IMR-90 (cell line): ENCODE data around the gene FBXO34. TPM values are rescaled to one million over a fixed set of nuclear protein-coding genes. Genes with fewer than 3 reads are reported as not detected.
A peak's percentile ranks its signal among the peaks of the same experiment; 100 is the strongest.

Experiments used
- ATAC-seq: fragments of 200-7000 bp; cut with Tn5 transposase; 2 replicates; pipeline ENCODE4 v1.9.1; 2020; ENCODE audit warnings: low read depth, mild to moderate bottlenecking, moderate library complexity
- BruUV-seq: library from RNA; stranded (reverse); fragments of 400-500 nt; replicated peaks from 2 replicates; lab custom pipeline; 2021; lab: Mats Ljungman, UMichigan
- CTCF ChIA-PET: fragments of 300-600 bp; formaldehyde crosslinking; extraction: SDS; loops from one replicate; lab custom pipeline; 2021; ENCODE audit warnings: antibody characterized with exemption; lab: Yijun Ruan, JAX
- POLR2A ChIA-PET: fragments of 300-600 bp; sonication (Branson Sonifier 250); formaldehyde crosslinking; loops from one replicate; lab custom pipeline; 2022; ENCODE audit warnings: antibody characterized with exemption; ENCODE audit not compliant: unreplicated experiment; lab: Charles Lee
- DNase-seq: peaks from one replicate; pipeline ENCODE4 v3.0.0; 2013
- H2AFZ ChIP-seq: replicated peaks from 2 replicates; pipeline ENCODE3; 2013; ENCODE audit warnings: low read length, mild to moderate bottlenecking; ENCODE audit not compliant: poor library complexity
- H2AK5ac ChIP-seq: 2 replicates; pipeline ENCODE4 v1.6.1; 2013; ENCODE audit warnings: low read depth, low read length, inconsistent platforms
- H2AK9ac ChIP-seq: replicated peaks from 2 replicates; pipeline ENCODE3; 2013; ENCODE audit warnings: mild to moderate bottlenecking, low read depth, low read length, moderate library complexity; ENCODE audit not compliant: poor library complexity
- H2BK120ac ChIP-seq: 2 replicates; pipeline ENCODE4 v1.6.1; 2013; ENCODE audit warnings: low read depth, low read length, inconsistent platforms
- H2BK15ac ChIP-seq: 3 replicates; pipeline ENCODE4 v1.6.1; 2013; ENCODE audit warnings: low read depth, low read length, inconsistent platforms
- H2BK20ac ChIP-seq: 2 replicates; pipeline ENCODE4 v1.6.1; 2013; ENCODE audit warnings: low read depth, mild to moderate bottlenecking, inconsistent platforms, low read length, moderate library complexity
- H2BK5ac ChIP-seq: 2 replicates; pipeline ENCODE4 v1.6.1; 2013; ENCODE audit warnings: mild to moderate bottlenecking, low read depth, low read length, inconsistent platforms; ENCODE audit not compliant: poor library complexity, severe bottlenecking
- H3K14ac ChIP-seq: replicated peaks from 2 replicates; pipeline ENCODE4 v1.6.1; 2013; ENCODE audit warnings: low read depth, low read length, inconsistent platforms
- H3K18ac ChIP-seq: 2 replicates; pipeline ENCODE4 v1.6.1; 2013; ENCODE audit warnings: low read depth, low read length, control low read depth
- H3K23ac ChIP-seq: 2 replicates; pipeline ENCODE4 v1.6.1; 2013; ENCODE audit warnings: low read depth, low read length, inconsistent platforms
- H3K27ac ChIP-seq: 2 replicates; pipeline ENCODE4 v1.5.1; 2013; ENCODE audit warnings: mild to moderate bottlenecking, control low read depth, low read length; ENCODE audit not compliant: insufficient read depth
- H3K27me3 ChIP-seq: 2 replicates; pipeline ENCODE4 v1.6.1; 2013; ENCODE audit warnings: low read length; ENCODE audit not compliant: control insufficient read depth, insufficient read depth
- H3K36me3 ChIP-seq: 2 replicates; pipeline ENCODE4 v1.6.1; 2013; ENCODE audit warnings: low read length, mixed read lengths; ENCODE audit not compliant: control insufficient read depth, insufficient read depth
- H3K4ac ChIP-seq: 2 replicates; pipeline ENCODE4 v1.6.1; 2013; ENCODE audit warnings: low read depth, low read length, inconsistent platforms
- H3K4me1 ChIP-seq: 2 replicates; pipeline ENCODE4 v1.6.1; 2013; ENCODE audit warnings: low read length, mixed read lengths; ENCODE audit not compliant: control insufficient read depth, insufficient read depth
- H3K4me2 ChIP-seq: 2 replicates; pipeline ENCODE4 v1.6.1; 2013; ENCODE audit warnings: low read depth, mild to moderate bottlenecking, control low read depth, low read length, moderate library complexity
- H3K4me3 ChIP-seq: 2 replicates; pipeline ENCODE4 v1.5.1; 2013; ENCODE audit warnings: low read depth, mild to moderate bottlenecking, control low read depth, low read length, moderate library complexity; ENCODE audit not compliant: insufficient read depth
- H3K56ac ChIP-seq: 2 replicates; pipeline ENCODE4 v1.6.1; 2013; ENCODE audit warnings: low read length, inconsistent platforms; ENCODE audit not compliant: insufficient read depth; ENCODE audit errors: extremely low read depth
- H3K79me1 ChIP-seq, 2 experiments: 2 replicates each; pipeline ENCODE4 v1.6.1; 2013; ENCODE audit warnings: low read length in 2 of 2, inconsistent platforms in 1 of 2, low read depth in 1 of 2
- H3K9ac ChIP-seq: 2 replicates; pipeline ENCODE4 v1.6.1; 2013; ENCODE audit warnings: low read depth, low read length, control low read depth
- H3K9me1 ChIP-seq: 2 replicates; pipeline ENCODE4 v1.6.1; 2013; ENCODE audit warnings: low read length, inconsistent platforms; ENCODE audit not compliant: insufficient read depth
- H3K9me3 ChIP-seq: 2 replicates; pipeline ENCODE4 v1.6.1; 2013; ENCODE audit warnings: low read length; ENCODE audit not compliant: control insufficient read depth, insufficient read depth
- H4K20me1 ChIP-seq: 2 replicates; pipeline ENCODE4 v1.6.1; 2013; ENCODE audit warnings: low read length, inconsistent platforms; ENCODE audit not compliant: insufficient read depth
- H4K5ac ChIP-seq: 2 replicates; pipeline ENCODE4 v1.6.1; 2013; ENCODE audit warnings: mild to moderate bottlenecking, low read depth, low read length, control low read depth
- H4K8ac ChIP-seq, 2 experiments: 2 replicates each; pipeline ENCODE4 v1.6.1; 2013; ENCODE audit warnings: low read depth in 2 of 2, low read length in 2 of 2, control low read depth in 1 of 2, inconsistent platforms in 1 of 2
- H4K91ac ChIP-seq: 2 replicates; pipeline ENCODE4 v1.6.1; 2013; ENCODE audit warnings: low read depth, low read length, inconsistent platforms; ENCODE audit not compliant: insufficient read depth
- BHLHE40 ChIP-seq: fragments of 150-350 bp; IDR thresholded peaks from 2 replicates; pipeline ENCODE4 v1.6.1; 2016; ENCODE audit warnings: mild to moderate bottlenecking, low read depth, low read length
- CEBPB ChIP-seq: IDR thresholded peaks from 2 replicates; pipeline ENCODE4 v1.6.1; 2012; ENCODE audit warnings: low read depth, low read length, improper control_type of control experiment
- CHD1 ChIP-seq: IDR thresholded peaks from 2 replicates; pipeline ENCODE4 v1.6.1; 2012; ENCODE audit warnings: low read depth, low read length, improper control_type of control experiment
- CTCF ChIP-seq: conservative IDR thresholded peaks from 2 replicates; pipeline ENCODE4 v1.5.1; 2012; ENCODE audit warnings: mild to moderate bottlenecking, low read depth, low read length, improper control_type of control experiment
- ELK1 ChIP-seq: fragments of 150-350 bp; IDR thresholded peaks from 2 replicates; pipeline ENCODE4 v1.6.1; 2016; ENCODE audit warnings: low read depth, mild to moderate bottlenecking, low read length, moderate library complexity, borderline replicate concordance
- FOS ChIP-seq: fragments of 150-350 bp; IDR thresholded peaks from 2 replicates; pipeline ENCODE4 v1.6.1; 2016; ENCODE audit warnings: low read depth, low read length
- MAFK ChIP-seq: IDR thresholded peaks from 2 replicates; pipeline ENCODE4 v1.6.1; 2012; ENCODE audit warnings: low read depth, low read length, improper control_type of control experiment
- MAZ ChIP-seq: IDR thresholded peaks from 2 replicates; pipeline ENCODE4 v1.6.1; 2012; ENCODE audit warnings: low read depth, mild to moderate bottlenecking, low read length, improper control_type of control experiment, moderate library complexity, borderline replicate concordance
- MXI1 ChIP-seq: IDR thresholded peaks from 2 replicates; pipeline ENCODE4 v1.6.1; 2012; ENCODE audit warnings: low read depth, mild to moderate bottlenecking, low read length, moderate library complexity, borderline replicate concordance
- NFE2L2 ChIP-seq: fragments of 150-350 bp; IDR thresholded peaks from 2 replicates; pipeline ENCODE4 v1.6.1; 2016; ENCODE audit warnings: low read depth, mild to moderate bottlenecking, low read length
- POLR2A ChIP-seq: IDR thresholded peaks from 2 replicates; pipeline ENCODE4 v1.6.1; 2012; ENCODE audit warnings: mild to moderate bottlenecking, low read depth, low read length
- RAD21 ChIP-seq: IDR thresholded peaks from 2 replicates; pipeline ENCODE4 v1.6.1; 2012; ENCODE audit warnings: low read length, improper control_type of control experiment
- RCOR1 ChIP-seq: IDR thresholded peaks from 2 replicates; pipeline ENCODE4 v1.6.1; 2012; ENCODE audit warnings: mild to moderate bottlenecking, low read length, improper control_type of control experiment; ENCODE audit not compliant: insufficient replicate concordance
- RFX5 ChIP-seq: IDR thresholded peaks from 2 replicates; pipeline ENCODE4 v1.8.0; 2012; ENCODE audit warnings: low read depth, mild to moderate bottlenecking, low read length, moderate library complexity
- SMC3 ChIP-seq: fragments of 150-350 bp; IDR thresholded peaks from 2 replicates; pipeline ENCODE4 v1.6.1; 2016; ENCODE audit warnings: low read depth, mild to moderate bottlenecking, antibody characterized with exemption, low read length, moderate library complexity
- USF2 ChIP-seq: fragments of 150-350 bp; IDR thresholded peaks from 2 replicates; pipeline ENCODE4 v1.6.1; 2017; ENCODE audit warnings: mild to moderate bottlenecking, antibody characterized with exemption, low read length, low read depth
- WGBS, 2 experiments: methylation state at CpG; one replicate each; pipeline versions ENCODE4 v1.1.5 to v1.1.7; 2013; ENCODE audit warnings: missing lambda C conversion rate in 2 of 2; ENCODE audit not compliant: insufficient read length in 1 of 2; ENCODE audit errors: extremely low coverage in 2 of 2; 5-methylcytosine and 5-hydroxymethylcytosine counted together
- dilution Hi-C: fragments of 300-500 bp; cut with HindIII; formaldehyde crosslinking; loops from one replicate; pipeline ENCODE4 v1.14.3; 2018; ENCODE audit warnings: low sequenced_read_pairs; ENCODE audit not compliant: unreplicated experiment
- in situ Hi-C: fragments of 300-500 bp; cut with MboI; formaldehyde crosslinking; loops from 3 replicates; pipeline ENCODE4 v1.14.3; 2019; ENCODE audit warnings: low sequenced_read_pairs, inconsistent platforms, mixed read lengths
- intact Hi-C: fragments of 100-400 bp; cut with micrococcal nuclease; formaldehyde crosslinking; loops from 2 replicates; pipeline ENCODE4 v1.10.0; 2022
- polyA plus RNA-seq, 3 experiments: library from polyadenylated mRNA; depleted of rRNA; stranded (reverse); fragments of >200 nt; gene quantifications; 2 replicates each; pipeline ENCODE4 v1.2.3, GENCODE V29; 2012; ENCODE audit warnings: low replicate concordance in 1 of 3
- total RNA-seq: library from RNA; depleted of rRNA; stranded (reverse); fragments of >200 nt; gene quantifications from 2 replicates; pipeline ENCODE4 v1.2.3, GENCODE V29; 2012

Gene FBXO34
- total and polyA plus RNA-seq, 2 of the 4 experiments (the other 2 are of a cell fraction): 15.4 to 35.1 TPM

- POLR2A ChIA-PET: no interaction called here
- peaks cover 0 to 13% of the 10 kb centered on the region in 2 experiments; a peak in 3 of 4 replicates for H3K79me1 ChIP-seq
- TF ChIP-seq FOS (no peak; the same call in 1 of the 2 replicates), MAFK (no peak), SMC3 (no peak), CHD1 (no peak), RAD21 (no peak), ELK1 (no peak), CTCF (no peak), MXI1 (no peak), POLR2A (no peak), USF2 (no peak), RCOR1 (no peak), CEBPB (no peak), BHLHE40 (no peak), RFX5 (no peak), MAZ (no peak), NFE2L2 (no peak)
- no peak overlapping the region for H3K4me3 ChIP-seq
- no peak overlapping the region for H3K4ac ChIP-seq
- peaks cover 3% of the 10 kb centered on the region; the same call in 1 of the 2 replicates for H3K36me3 ChIP-seq
- H3K18ac ChIP-seq: no peak overlapping the region
- no peak overlapping the region for H3K14ac ChIP-seq
- no peak overlapping the region for H2BK15ac ChIP-seq
- dilution Hi-C loops (no loop called here), intact Hi-C loops (no loop called here), in situ Hi-C loops (no loop called here)
- ATAC-seq (peak; percentile 52), DNase-seq (peak; percentile 31)
- H4K20me1 ChIP-seq: no peaks in the 10 kb centered on the region; the same call in 1 of the 2 replicates
- WGBS, 2 experiments: no CpG with 5 or more reads among the region's 4 CpGs
- H2BK20ac ChIP-seq: no peak overlapping the region
- BruUV-seq: no TSS peak
- H3K9me3 ChIP-seq: no peaks in the 10 kb centered on the region
- H3K56ac ChIP-seq: no peak overlapping the region; the same call in 1 of the 2 replicates
- H3K4me1 ChIP-seq: peaks cover 5% of the 10 kb centered on the region
- no peak overlapping the region for H2AFZ ChIP-seq
- no peak overlapping the region for H4K91ac ChIP-seq
- no peak overlapping the region for H4K5ac ChIP-seq
- no peak overlapping the region for H3K9ac ChIP-seq
- no peak overlapping the region for H2AK5ac ChIP-seq
- no peak overlapping the region for H3K23ac ChIP-seq
- no peak overlapping the region for H3K4me2 ChIP-seq
- no peak overlapping the region for H2BK5ac ChIP-seq
- H4K8ac ChIP-seq: no peak overlapping the region
- CTCF ChIA-PET: no interaction called here
- H2AK9ac ChIP-seq: no peak overlapping the region
- H2BK120ac ChIP-seq: no peak overlapping the region
- no peaks in the 10 kb centered on the region for H3K27me3 ChIP-seq
- no peak overlapping the region for H3K27ac ChIP-seq
- H3K9me1 ChIP-seq: peaks cover 5% of the 10 kb centered on the region; the same call in 1 of the 2 replicates
Measured at GRCh38 chr14:55359307-55359706, 88.1 kb downstream of the FBXO34 start.
